ENCODE measurements around the gene RTL5.

The RTL5 gene

DNA sequence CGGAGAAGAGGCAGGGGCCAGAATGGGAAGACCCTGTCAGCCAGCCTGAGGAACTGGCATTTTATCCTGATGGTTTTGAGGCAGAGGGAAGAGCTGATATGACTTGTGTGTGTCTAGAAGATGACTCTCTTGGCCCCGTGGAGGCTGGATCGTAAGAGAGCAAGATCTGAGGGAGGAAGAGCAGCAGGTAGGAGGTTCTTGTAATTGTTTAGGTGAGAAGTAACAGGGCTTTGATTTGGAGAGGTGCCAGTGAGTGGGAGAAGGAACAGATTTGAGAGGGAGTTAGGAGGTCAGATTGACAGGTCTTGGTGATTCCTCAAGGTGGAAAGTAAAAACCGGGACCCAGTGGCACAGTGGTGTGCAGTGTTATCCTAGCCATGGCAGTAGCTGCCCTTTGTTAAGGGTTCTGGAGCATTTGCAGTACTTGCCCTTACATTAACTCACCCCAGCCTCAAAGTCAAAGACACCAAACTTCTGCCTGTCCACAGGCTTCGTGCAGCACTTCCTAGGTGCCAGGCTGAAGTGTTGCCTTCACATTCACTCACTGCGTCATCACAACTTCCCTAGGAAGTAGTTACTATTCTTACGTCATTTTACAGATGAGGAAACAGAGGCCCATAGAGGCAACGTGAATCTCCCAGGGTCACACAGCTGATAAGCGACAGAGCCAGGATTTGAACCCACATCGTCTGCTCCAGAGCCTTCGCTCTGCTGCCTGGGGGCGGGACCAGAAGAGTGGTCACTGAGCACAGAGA is 23.7 kb downstream of the RTL5 start:
- DNase-seq = no peak

- DNase-seq = peak; percentile 39 to 47
Observed at GRCh38 chrX:72107320-72107719, 24.4 kb downstream of the RTL5 start.

DNA sequence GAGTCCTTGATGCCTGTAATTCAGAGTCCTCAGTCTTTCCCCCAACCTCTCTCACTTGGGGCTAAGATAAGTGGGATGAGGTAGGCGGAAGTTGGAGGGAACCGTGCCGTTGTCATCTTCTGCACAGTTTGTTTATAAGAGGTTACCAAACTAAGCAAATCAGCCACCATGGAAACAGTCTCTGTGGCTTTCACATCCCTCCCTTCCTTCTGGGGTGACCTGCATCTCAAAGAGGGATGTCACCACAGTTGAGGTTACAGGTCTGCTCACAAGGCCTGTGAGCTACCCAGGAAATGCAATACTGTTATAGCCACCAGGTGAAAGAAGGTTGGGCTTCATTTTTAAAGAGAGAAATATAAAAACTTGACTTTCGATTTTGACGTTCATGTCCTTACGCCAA is 26.3 kb downstream of the RTL5 start:
- peak; percentile 76 to 87 for DNase-seq

- no peak for DNase-seq
Observed at GRCh38 chrX:72102760-72103159, 29.0 kb downstream of the RTL5 start.

DNA sequence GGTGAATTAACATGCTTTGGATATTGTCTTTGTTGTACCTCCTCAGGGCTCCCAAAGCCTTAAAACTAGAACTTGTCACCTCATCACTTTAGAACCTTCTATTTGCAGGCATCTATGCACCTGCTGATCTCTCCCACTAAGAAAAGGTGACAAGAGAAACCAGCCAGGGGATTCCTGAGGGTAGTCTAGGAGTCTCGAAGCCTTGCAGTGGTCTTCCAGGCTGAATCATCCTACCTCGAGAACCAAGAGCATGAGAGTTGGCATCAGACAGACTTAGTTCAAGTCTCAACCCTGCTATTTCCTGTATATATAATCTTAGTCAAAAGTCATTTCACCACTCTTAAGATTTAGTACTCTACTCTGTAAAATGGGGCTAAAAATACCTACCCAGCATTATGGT is 29.6 kb downstream of the RTL5 start:
- no peak for DNase-seq

- no peak for DNase-seq
Observed at GRCh38 chrX:72101597-72102037, 30.1 kb downstream of the RTL5 start.

DNA sequence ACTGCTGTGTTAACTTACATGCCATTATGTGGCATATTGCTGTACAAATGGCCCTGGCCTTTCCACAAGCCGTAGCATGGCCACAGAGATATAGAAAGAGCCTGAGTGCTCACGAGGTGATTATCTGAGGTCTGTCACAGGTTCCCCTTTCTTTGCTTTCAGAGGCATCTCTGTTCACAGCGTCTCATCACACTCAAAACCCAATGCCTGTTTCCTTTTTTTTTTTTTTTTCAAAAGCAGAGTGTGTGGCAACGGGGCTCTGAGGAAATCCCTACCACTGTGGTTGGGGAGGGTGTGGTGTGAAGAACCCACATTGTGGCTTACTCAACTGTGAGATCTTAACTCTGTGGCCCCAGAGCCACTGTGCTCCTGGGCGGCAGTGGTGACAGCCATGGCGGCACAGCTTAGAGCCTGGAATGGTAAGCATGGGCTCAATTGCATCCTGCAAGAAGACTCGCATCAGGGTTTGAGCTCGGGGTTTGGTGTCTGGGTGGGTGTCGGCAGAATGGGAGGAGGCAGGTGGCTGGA is 30.8 kb downstream of the RTL5 start:
- DNase-seq = peak; percentile 82 to 84

GRCh38 chrX:72100051-72100755 is 31.5 kb downstream of the RTL5 start:
- DNase-seq = peak; percentile 34 to 68

GRCh38 chrX:72097098-72097497 is 34.6 kb downstream of the RTL5 start:
- DNase-seq = no peak

DNA sequence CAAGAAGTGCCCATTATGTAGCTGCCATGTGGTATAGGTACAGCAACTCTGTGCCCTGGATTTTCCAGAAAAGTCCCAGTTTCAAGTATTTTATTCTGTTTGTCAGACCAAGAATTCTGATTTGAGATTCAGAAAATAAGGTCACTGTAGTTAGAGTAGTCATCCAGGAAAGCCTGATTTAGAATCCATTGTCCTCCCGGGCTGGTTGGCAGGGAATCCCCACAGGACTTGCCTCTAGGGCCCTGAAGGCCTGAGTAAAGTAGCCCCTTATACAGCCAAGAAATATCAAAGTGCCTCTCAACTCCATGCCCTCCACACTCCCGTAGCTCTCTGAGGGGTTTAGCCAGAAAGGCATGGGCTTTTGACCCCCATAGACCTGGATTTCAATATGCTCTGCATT is 36.3 kb downstream of the RTL5 start:
- no peak for DNase-seq

DNA sequence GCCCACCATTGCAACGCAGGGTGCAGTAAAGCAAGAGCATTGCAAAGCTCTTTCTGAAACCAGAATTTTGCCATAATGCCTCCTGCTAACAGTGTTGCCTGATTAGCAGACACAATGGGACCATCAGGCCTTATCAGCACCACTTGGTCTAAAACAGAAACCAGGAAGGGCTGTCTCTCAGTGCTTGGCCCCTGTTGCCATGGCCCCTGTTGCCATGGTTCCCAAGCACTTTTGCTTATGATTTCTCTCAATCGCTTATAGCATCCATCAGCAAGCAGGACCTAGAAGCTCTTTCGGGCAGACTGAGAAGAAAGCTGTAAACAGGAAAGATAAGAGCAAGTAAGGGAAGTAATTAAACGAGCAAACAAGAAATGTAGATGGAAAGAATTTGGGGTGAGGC is 36.8 kb downstream of the RTL5 start:
- DNase-seq = peak; percentile 82 to 86

DNA sequence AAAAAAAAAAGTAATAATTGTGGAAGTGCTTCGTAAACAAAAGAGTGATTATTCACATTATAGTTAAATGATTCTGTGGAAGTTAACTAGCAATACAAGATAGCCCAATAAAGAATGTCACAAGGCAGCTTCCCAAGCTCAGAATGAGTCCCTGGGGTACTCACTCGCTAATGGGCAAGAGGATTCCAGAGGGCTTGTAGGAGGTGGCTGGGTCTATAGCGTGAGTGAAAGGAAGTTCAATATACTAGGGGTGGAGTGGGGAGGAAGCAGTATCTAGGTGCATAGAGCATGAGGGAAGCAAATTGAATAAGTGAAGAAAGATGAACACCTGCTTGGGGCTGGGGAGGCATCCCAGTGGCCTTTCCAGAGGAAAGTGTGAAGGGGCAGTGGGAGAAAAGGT is 42.5 kb downstream of the RTL5 start:
- no peak for DNase-seq

GRCh38 chrX:72088761-72089160 is 43.0 kb downstream of the RTL5 start:
- DNase-seq = no peak

DNA sequence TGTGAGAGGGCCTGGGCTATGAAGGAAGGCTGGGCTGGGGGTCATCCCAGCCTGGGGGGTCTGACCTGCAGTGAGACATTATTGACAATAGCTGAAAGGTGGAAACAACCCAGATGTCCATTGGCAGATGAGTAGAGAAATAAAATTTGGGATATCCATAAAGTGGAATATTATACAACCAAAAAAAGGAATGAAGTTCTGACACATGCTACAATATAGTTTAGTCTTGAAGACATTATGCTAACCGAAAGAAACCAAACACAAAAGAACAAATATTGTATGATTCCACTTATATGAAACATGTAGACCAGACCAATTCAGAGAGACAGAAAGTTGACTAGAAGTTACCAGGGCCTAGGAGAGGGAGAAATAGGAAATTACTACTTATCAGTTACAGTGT is 44.7 kb downstream of the RTL5 start:
- no peak for DNase-seq

DNA sequence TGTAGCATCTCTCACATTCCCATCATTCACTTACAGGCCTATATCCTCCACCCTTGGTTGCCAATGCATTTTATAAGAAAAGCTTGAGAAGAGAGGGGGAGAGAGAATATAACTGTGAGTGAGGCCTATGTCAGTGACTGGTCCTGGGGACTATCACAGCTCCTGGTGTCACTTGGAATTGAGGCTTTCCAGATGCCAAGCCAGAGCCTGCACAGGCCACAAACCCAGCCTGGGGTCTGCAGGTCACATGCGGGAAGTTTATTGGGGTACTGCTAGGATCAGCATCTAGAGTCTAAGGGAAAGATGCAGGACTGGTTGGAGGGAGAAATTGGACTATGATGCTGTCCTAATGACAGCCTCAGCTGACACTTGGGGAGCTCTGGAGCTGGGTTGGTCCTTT is 47.6 kb downstream of the RTL5 start:
- no peak for DNase-seq

DNA sequence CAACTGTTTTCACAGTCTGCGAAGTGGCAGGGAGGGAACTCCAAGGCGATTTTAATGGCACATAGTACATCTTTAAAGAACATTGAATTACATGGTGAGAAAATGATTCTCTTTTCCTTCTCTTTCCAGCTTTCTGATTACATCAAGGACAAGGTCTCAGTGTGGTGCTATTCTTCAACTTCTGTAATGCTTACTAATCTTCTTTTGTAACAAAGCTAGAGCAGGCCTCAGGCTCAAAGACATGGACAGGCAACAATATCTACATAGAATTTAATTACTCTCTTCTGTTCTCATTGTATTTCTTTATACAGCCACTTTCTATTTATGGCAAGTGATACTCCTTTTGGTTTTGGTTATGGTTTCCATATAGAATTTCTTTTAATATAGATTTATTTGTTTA is 48.4 kb downstream of the RTL5 start:
- no peak for DNase-seq

DNA sequence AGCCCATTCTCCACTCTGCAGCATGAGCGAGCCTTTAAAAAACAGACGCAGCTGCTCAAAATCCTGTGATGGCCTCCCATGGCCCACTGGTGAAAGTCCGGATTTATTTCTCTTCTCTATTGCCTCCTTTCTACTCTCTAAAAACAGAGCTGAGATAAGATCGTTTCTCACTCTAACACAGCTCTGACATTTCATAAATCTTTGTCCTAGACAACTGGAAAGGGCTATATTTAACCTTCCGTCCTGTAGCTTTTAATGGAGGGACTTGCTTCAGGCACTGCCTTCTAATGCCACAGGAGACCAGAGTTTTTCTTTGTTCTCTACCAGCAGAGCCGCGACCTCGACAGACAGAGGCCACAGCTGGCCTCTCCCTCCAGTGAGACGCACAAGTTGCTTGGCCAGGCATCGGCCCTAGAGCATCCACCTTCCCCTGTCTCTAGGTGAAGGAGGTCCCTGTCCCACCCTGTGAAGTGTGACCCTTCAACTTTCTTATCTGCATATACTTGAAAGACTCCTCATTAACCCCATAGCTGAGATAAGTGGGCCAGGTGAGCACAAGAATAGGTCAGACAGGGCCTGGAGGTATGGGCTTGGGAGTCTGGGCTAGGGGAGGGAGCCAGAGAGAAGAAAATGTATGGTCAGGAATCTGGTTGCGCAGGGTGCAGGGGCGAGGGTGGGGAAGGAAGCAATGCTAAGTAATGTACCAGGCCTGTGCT is 50.0 kb downstream of the RTL5 start:
- DNase-seq = no peak

DNA sequence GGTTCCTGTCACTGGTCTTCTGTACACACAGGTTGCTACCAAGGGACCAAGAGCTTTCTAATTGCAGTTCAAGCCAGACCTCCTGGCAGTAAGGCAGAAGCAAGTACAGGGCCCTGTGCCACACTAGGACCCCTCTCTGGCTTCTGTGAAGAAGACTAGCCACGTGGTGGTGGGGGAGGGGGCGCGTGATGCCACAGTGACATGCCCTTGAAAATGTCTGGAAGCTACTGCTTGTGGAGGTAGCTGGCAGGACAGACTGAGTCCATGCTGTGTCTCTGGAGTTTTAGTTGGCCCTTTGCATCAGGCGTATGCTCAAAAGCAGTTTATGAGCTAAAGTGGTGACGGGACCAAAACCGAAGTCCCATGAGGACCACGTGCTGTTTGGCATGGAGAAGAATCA is 50.9 kb downstream of the RTL5 start:
- DNase-seq = no peak

DNA sequence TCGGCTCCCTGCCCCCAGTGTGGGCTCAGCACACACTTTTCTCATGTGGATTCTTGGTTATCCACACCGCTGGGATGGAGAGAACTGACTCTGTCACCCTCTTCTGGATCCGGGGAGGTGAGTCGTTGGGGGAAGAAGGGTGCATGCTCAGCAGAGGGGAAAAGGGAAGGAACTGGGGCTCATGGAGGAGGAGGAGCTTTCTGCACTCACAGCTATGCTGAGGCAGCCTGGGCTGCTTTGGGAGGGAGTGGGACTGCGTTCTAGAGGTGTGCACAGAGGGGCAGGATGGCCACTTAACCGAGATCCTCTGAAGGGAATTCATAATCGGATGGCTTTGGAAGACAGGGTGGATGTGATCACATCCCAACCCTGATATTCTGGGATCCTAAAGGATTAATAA is 51.6 kb downstream of the RTL5 start:
- DNase-seq = no peak

GRCh38 chrX:72079607-72080006 is 52.1 kb downstream of the RTL5 start:
- no peak for DNase-seq

DNA sequence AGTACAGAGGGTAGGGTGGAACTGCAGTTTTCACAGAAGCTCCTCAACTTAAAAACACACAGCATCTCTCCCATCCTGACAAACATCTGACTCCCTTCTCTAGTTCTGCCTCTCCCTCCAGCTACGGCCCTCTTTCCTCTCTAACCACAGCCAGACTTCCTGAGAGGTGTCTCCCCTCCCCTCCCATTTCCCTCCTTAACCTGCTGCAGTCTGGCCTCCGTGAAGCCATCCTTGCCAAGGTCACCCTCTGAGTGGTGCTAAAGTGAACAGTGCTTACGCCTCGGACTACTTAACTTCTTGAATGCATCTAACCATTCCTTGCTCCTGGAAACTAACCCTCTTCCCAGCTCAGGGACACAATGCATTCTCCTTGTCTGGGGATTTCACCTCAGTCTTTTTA is 53.3 kb downstream of the RTL5 start:
- DNase-seq = no peak

Data from CD4-positive, alpha-beta T cell treated with Interferon alpha-2 for 1 hour (primary cell).